ENCODE data around the gene POC1A. TPM values are rescaled to one million over a fixed set of nuclear protein-coding genes. Genes with fewer than 3 reads are reported as not detected.

POC1A gene
- total and polyA plus RNA-seq, 2 of the 8 experiments (the other 6 are each of a cell fraction or from before 2014, with no cell fraction given) = 35.7 to 39.2 TPM

DNA sequence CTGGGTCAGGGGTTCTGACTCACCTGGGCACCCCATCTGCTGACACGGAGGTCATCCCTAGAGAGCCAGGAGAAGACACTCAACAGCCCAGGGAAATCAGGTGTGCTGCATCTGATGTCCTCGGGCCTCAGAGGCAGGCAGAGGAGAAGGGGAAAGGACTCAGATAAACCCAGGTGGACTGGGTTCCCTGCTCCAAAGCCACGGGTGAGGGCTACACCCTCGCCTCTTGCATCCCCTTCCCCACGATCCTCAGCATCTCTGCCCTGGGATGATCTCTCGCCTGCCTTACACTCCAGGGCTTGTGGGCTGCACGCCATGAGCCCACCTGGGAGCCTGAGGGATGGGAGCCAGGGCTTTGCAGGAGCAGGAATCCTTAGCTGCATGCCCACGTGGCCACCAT, 89.7 kb downstream of the POC1A start:
- Histone ChIP-seq H4K8ac (ENCODE audit: extremely low read depth, insufficient read depth, low read length) (no peak overlapping the region), H2AK5ac (ENCODE audit: low read depth, low read length) (no peak overlapping the region), H2BK15ac (ENCODE audit: low read length) (no peak overlapping the region), H3K36me3 (ENCODE audit: control insufficient read depth in 2 of 4, insufficient read depth in 4 of 4, low read length in 3 of 4) (no peaks in the 10 kb centered on the region), H3K79me2 (ENCODE audit: control insufficient read depth in 1 of 2, insufficient read depth in 2 of 2, low read length in 2 of 2) (no peaks in the 10 kb centered on the region), H3K56ac (replicated peaks; ENCODE audit: insufficient read length, low read depth, low read length) (no peak overlapping the region), H2BK12ac (ENCODE audit: low read depth, low read length) (no peak overlapping the region), H3K18ac (ENCODE audit: extremely low read depth, low read length) (no peak overlapping the region), H4K20me1 (replicated peaks in 1 of 2; ENCODE audit: control insufficient read depth in 1 of 2, insufficient read depth in 2 of 2, low read length in 2 of 2) (peaks cover 0 to 2% of the 10 kb centered on the region in 2 experiments), H2BK120ac (replicated peaks; ENCODE audit: low read depth, low read length) (no peak overlapping the region), H3K4ac (replicated peaks; ENCODE audit: insufficient read length, low read depth, low read length) (no peak overlapping the region), H2BK5ac (ENCODE audit: low read depth, low read length) (no peak overlapping the region), H3K9ac (replicated peaks in 1 of 4; ENCODE audit: extremely low read depth in 1 of 4, low read depth in 3 of 4, low read length in 3 of 4) (no peak overlapping the region), H3K4me2 (ENCODE audit: insufficient read depth in 1 of 2, low read depth in 2 of 2, low read length in 2 of 2) (no peak overlapping the region), H2BK20ac (ENCODE audit: low read length) (no peak overlapping the region), H3K4me3 (ENCODE audit: extremely low read depth in 1 of 4, insufficient read depth in 2 of 4, low read depth in 3 of 4, low read length in 4 of 4) (no peak overlapping the region), H4K5ac (ENCODE audit: insufficient read length, low read depth, low read length) (no peak overlapping the region), H3K23ac (ENCODE audit: insufficient read length) (no peak overlapping the region), H3K23me2 (ENCODE audit: low read depth, low read length) (no peaks in the 10 kb centered on the region), H4K91ac (replicated peaks; ENCODE audit: insufficient read length, low read length) (no peak overlapping the region), H2AFZ (ENCODE audit: low read length) (no peak overlapping the region), H3K4me1 (replicated peaks in 1 of 4; ENCODE audit: control insufficient read depth in 3 of 4, insufficient read depth in 4 of 4, low read length in 3 of 4) (no peaks in the 10 kb centered on the region; a peak in 1 of 7 replicates), H3K79me1 (ENCODE audit: low read depth, low read length) (no peaks in the 10 kb centered on the region), H3K27ac (ENCODE audit: low read depth, low read length) (no peak overlapping the region), H3K9me3 (ENCODE audit: insufficient read depth in 2 of 2, low read depth in 1 of 2, low read length in 1 of 2) (no peaks in the 10 kb centered on the region), H3K27me3 (replicated peaks in 1 of 4; ENCODE audit: control insufficient read depth in 3 of 4, extremely low read depth in 1 of 4, insufficient read depth in 3 of 4, low read length in 3 of 4) (peaks cover 0 to 3% (median 1%) of the 10 kb centered on the region in 4 experiments; a peak in 2 of 7 replicates), H3K14ac (ENCODE audit: insufficient read length) (no peak overlapping the region)
- FAIRE-seq (no peak), DNase-seq (ENCODE audit: low read depth in 1 of 2, low spot score in 2 of 2) (no peak)
- WGBS, 2 experiments (ENCODE audit: extremely low coverage in 1 of 2, insufficient coverage in 1 of 2, insufficient read length in 1 of 2, insufficient replicate concordance in 2 of 2, low coverage in 1 of 2, low lambda C conversion rate in 2 of 2, missing lambda C conversion rate in 1 of 2) = 86% methylated on average over 8 of the region's 8 CpGs; no CpG with 5 or more reads in 1 of the 2 experiments
- ChIA-PET POLR2A (ENCODE audit: partially characterized antibody) (no interaction called here), CTCF (ENCODE audit: partially characterized antibody) (interaction anchor here (0.9 to 33.0 kb wide), 3 partner anchors 11 to 53 kb away, joined by 3 to 984 read pairs (median 15); no protein-coding TSS in a partner anchor)
- TF ChIP-seq HDAC6 (IDR thresholded peaks at IDR 0.05; ENCODE audit: low read depth, low read length) = no peak
- no peak for TF ChIP-seq MAFK (IDR thresholded peaks at IDR 0.05; ENCODE audit: low read depth, low read length)
- no peak for TF ChIP-seq KDM5A (IDR thresholded peaks at IDR 0.05; ENCODE audit: low read length)

Measured in H1 (cell line).